ENCODE data around the gene DEPP1. TPM values are rescaled to one million over a fixed set of nuclear protein-coding genes. Genes with fewer than 3 reads are reported as not detected.

Gene DEPP1
- total and polyA plus RNA-seq, 7 experiments from 2014 or later, result 0.24 to 4.0 (median 0.54) TPM; not detected in 1

GRCh38 chr10:45005284-45005683 lies 26.7 kb upstream of the DEPP1 start:
- ATAC-seq, result no peak

GRCh38 chr10:45004661-45005060 lies 26.1 kb upstream of the DEPP1 start:
- intact Hi-C loops (cut with micrococcal nuclease), result loop anchor here (5.0 to 10.0 kb wide), 3 partner anchors 233 to 670 kb away; partner anchors contain the start of gene ZFAND4 (in 1 of the 2)
- Mint-ChIP-seq H3K27ac (no peak overlapping the region), H3K4me1 (peaks cover 14 to 37% (median 32%) of the 10 kb centered on the region in 7 donors), H3K27me3 (no peaks in the 10 kb centered on the region), H3K9me3 (peaks cover 0 to 55% (median 21%) of the 10 kb centered on the region in 11 donors), H3K36me3 (peaks cover 11 to 42% (median 39%) of the 10 kb centered on the region in 5 donors), H3K4me3 (no peak overlapping the region)
- Histone ChIP-seq H3K27me3 (ENCODE audit: control insufficient read depth in 2 of 2, insufficient read depth in 2 of 2, low read length in 2 of 2) (no peaks in the 10 kb centered on the region), H3K9me3 (ENCODE audit: control insufficient read depth in 2 of 3, low read length in 3 of 3) (peaks cover 0 to 26% (median 8%) of the 10 kb centered on the region in 3 experiments), H3K27ac (ENCODE audit: low read depth, low read length) (no peak overlapping the region), H3K4me3 (ENCODE audit: low read length) (no peak overlapping the region), H3K4me1 (ENCODE audit: control insufficient read depth in 2 of 2, insufficient read depth in 2 of 2, low read length in 2 of 2) (peaks cover 8 to 10% of the 10 kb centered on the region in 2 donors), H3K36me3 (ENCODE audit: control insufficient read depth in 2 of 3, insufficient read depth in 3 of 3, low read length in 3 of 3) (peaks cover 0 to 18% (median 4%) of the 10 kb centered on the region in 3 experiments)
- no peak for DNase-seq
- ChIA-PET POLR2A (interaction anchor here (0.5 kb wide), 1 partner anchor 58 kb away, joined by 3 read pairs; no protein-coding TSS in a partner anchor), CTCF (no interaction called here)
- ATAC-seq, result no peak

More at GRCh38 chr10:45005284-45005683, 26.7 kb upstream of the DEPP1 start:
- Histone ChIP-seq H3K9me3 (ENCODE audit: control insufficient read depth in 2 of 3, low read length in 3 of 3) (peaks cover 0 to 26% (median 8%) of the 10 kb centered on the region in 3 experiments), H3K4me1 (ENCODE audit: control insufficient read depth in 2 of 2, insufficient read depth in 2 of 2, low read length in 2 of 2) (peaks cover 8% of the 10 kb centered on the region in 2 donors), H3K4me3 (ENCODE audit: low read length) (no peak overlapping the region), H3K27ac (ENCODE audit: low read depth, low read length) (no peak overlapping the region), H3K27me3 (ENCODE audit: control insufficient read depth in 2 of 2, insufficient read depth in 2 of 2, low read length in 2 of 2) (no peaks in the 10 kb centered on the region), H3K36me3 (ENCODE audit: control insufficient read depth in 2 of 3, insufficient read depth in 3 of 3, low read length in 3 of 3) (peaks cover 0 to 18% (median 4%) of the 10 kb centered on the region in 3 experiments)
- H3K9me3 Mint-ChIP-seq, result peaks cover 0 to 55% (median 21%) of the 10 kb centered on the region in 11 donors
- POLR2A ChIA-PET, result no interaction called here
- peaks cover 11 to 40% (median 39%) of the 10 kb centered on the region in 5 donors for H3K36me3 Mint-ChIP-seq
- DNase-seq, result no peak
- CTCF ChIA-PET, result no interaction called here
- peaks cover 8 to 31% (median 25%) of the 10 kb centered on the region in 7 donors for H3K4me1 Mint-ChIP-seq
- intact Hi-C loops (cut with micrococcal nuclease), result loop anchor here (5.0 to 10.0 kb wide), 3 partner anchors 232 to 670 kb away; partner anchors contain the start of gene ZFAND4 (in 1 of the 2)
- no peak overlapping the region for H3K27ac Mint-ChIP-seq
- no peaks in the 10 kb centered on the region for H3K27me3 Mint-ChIP-seq
- no peak overlapping the region for H3K4me3 Mint-ChIP-seq

GRCh38 chr10:45003432-45004000 lies 24.9 kb upstream of the DEPP1 start:
- peaks cover 14 to 39% (median 34%) of the 10 kb centered on the region in 7 donors for H3K4me1 Mint-ChIP-seq
- Histone ChIP-seq H3K9me3 (ENCODE audit: control insufficient read depth in 2 of 3, low read length in 3 of 3) (peaks cover 0 to 26% (median 8%) of the 10 kb centered on the region in 3 experiments), H3K27ac (ENCODE audit: low read depth, low read length) (no peak overlapping the region), H3K4me3 (ENCODE audit: low read length) (no peak overlapping the region), H3K27me3 (ENCODE audit: control insufficient read depth in 2 of 2, insufficient read depth in 2 of 2, low read length in 2 of 2) (no peaks in the 10 kb centered on the region), H3K36me3 (ENCODE audit: control insufficient read depth in 2 of 3, insufficient read depth in 3 of 3, low read length in 3 of 3) (peaks cover 0 to 18% (median 4%) of the 10 kb centered on the region in 3 experiments), H3K4me1 (ENCODE audit: control insufficient read depth in 2 of 2, insufficient read depth in 2 of 2, low read length in 2 of 2) (peaks cover 8 to 10% of the 10 kb centered on the region in 2 donors)
- DNase-seq, result no peak
- H3K27ac Mint-ChIP-seq, result no peak overlapping the region
- POLR2A ChIA-PET, result no interaction called here
- CTCF ChIA-PET, result no interaction called here
- intact Hi-C loops (cut with micrococcal nuclease), result loop anchor here (10.0 kb wide), 2 partner anchors 591 to 671 kb away; partner anchors contain the start of gene ZFAND4 (in 1 of the 2)
- peaks cover 11 to 42% (median 39%) of the 10 kb centered on the region in 5 donors for H3K36me3 Mint-ChIP-seq
- H3K4me3 Mint-ChIP-seq, result peak overlapping the region in 1 of 10 donors; percentile 94
- no peak for ATAC-seq
- H3K27me3 Mint-ChIP-seq, result peaks cover 0 to 4% (median 0%) of the 10 kb centered on the region in 5 donors
- H3K9me3 Mint-ChIP-seq, result peaks cover 0 to 55% (median 22%) of the 10 kb centered on the region in 11 donors

GRCh38 chr10:45001381-45002148 lies 23.0 kb upstream of the DEPP1 start:
- Histone ChIP-seq H3K9me3 (ENCODE audit: control insufficient read depth in 2 of 3, low read length in 3 of 3) (peaks cover 0 to 26% (median 8%) of the 10 kb centered on the region in 3 experiments), H3K27ac (ENCODE audit: low read depth, low read length) (peak overlapping the region; percentile 68), H3K4me3 (ENCODE audit: low read length) (peak overlapping the region; percentile 81), H3K4me1 (ENCODE audit: control insufficient read depth in 2 of 2, insufficient read depth in 2 of 2, low read length in 2 of 2) (peaks cover 8 to 10% of the 10 kb centered on the region in 2 donors), H3K27me3 (ENCODE audit: control insufficient read depth in 2 of 2, insufficient read depth in 2 of 2, low read length in 2 of 2) (no peaks in the 10 kb centered on the region), H3K36me3 (ENCODE audit: control insufficient read depth in 2 of 3, insufficient read depth in 3 of 3, low read length in 3 of 3) (peaks cover 0 to 18% (median 4%) of the 10 kb centered on the region in 3 experiments)
- H3K36me3 Mint-ChIP-seq, result peaks cover 11 to 42% (median 39%) of the 10 kb centered on the region in 5 donors
- DNase-seq, result peak in 8 of 9 donors; percentile 22 to 57 (median 44)
- CTCF ChIA-PET, result no interaction called here
- H3K27me3 Mint-ChIP-seq, result peaks cover 0 to 8% (median 0%) of the 10 kb centered on the region in 5 donors
- POLR2A ChIA-PET, result interaction anchor here (1.9 kb wide), 1 partner anchor 88 kb away, joined by 5 read pairs; no protein-coding TSS in a partner anchor
- peak; percentile 75 for ATAC-seq
- H3K4me1 Mint-ChIP-seq, result peaks cover 14 to 46% (median 34%) of the 10 kb centered on the region in 7 donors
- peaks cover 0 to 52% (median 22%) of the 10 kb centered on the region in 11 donors for H3K9me3 Mint-ChIP-seq
- peak overlapping the region; percentile 77 to 96 (median 93) for H3K4me3 Mint-ChIP-seq
- intact Hi-C loops (cut with micrococcal nuclease), result loop anchor here (2.0 to 10.0 kb wide), 5 partner anchors 27 to 673 kb away; partner anchors contain the start of genes RASSF4 (in 1 of the 2) and ZFAND4 (in 1 of the 2)
- peak overlapping the region; percentile 71 to 93 (median 89) for H3K27ac Mint-ChIP-seq

- peak within 1 kb of the TSS; percentile 77 to 96 (median 93) for H3K4me3 Mint-ChIP-seq
- peaks cover 0 to 8% (median 0%) of the 10 kb centered on the region in 5 donors for H3K27me3 Mint-ChIP-seq
- H3K27ac Mint-ChIP-seq, result peak within 1 kb of the TSS; percentile 78 to 94 (median 91)
- H3K36me3 Mint-ChIP-seq, result peaks cover 11 to 40% (median 37%) of the 10 kb centered on the region in 5 donors
- Histone ChIP-seq H3K9me3 (ENCODE audit: control insufficient read depth in 2 of 3, low read length in 3 of 3) (peaks cover 0 to 23% (median 8%) of the 10 kb centered on the region in 3 experiments), H3K36me3 (ENCODE audit: control insufficient read depth in 2 of 3, insufficient read depth in 3 of 3, low read length in 3 of 3) (peaks cover 0 to 18% (median 4%) of the 10 kb centered on the region in 3 experiments), H3K27ac (ENCODE audit: low read depth, low read length) (peak within 1 kb of the TSS; percentile 68), H3K4me1 (ENCODE audit: control insufficient read depth in 2 of 2, insufficient read depth in 2 of 2, low read length in 2 of 2) (peaks cover 15 to 16% of the 10 kb centered on the region in 2 donors), H3K27me3 (ENCODE audit: control insufficient read depth in 2 of 2, insufficient read depth in 2 of 2, low read length in 2 of 2) (no peaks in the 10 kb centered on the region), H3K4me3 (ENCODE audit: low read length) (peak within 1 kb of the TSS; percentile 81)
- ChIA-PET POLR2A (interaction anchor here (0.9 to 1.9 kb wide), 3 partner anchors 39 to 87 kb away, joined by 3 to 5 read pairs (median 3); no protein-coding TSS in a partner anchor), CTCF (interaction anchor here (0.7 to 0.9 kb wide), 2 partner anchors 13 to 68 kb away, joined by 3 read pairs; no protein-coding TSS in a partner anchor)
- peaks cover 16 to 52% (median 39%) of the 10 kb centered on the region in 7 donors for H3K4me1 Mint-ChIP-seq
- ATAC-seq (peak; percentile 88), DNase-seq (peak; percentile 52 to 77 (median 71))
- intact Hi-C loops (cut with micrococcal nuclease), result loop anchor here (1.0 to 10.0 kb wide), 6 partner anchors 26 to 674 kb away; partner anchors contain the start of genes RASSF4 (in 2 of the 2) and ZFAND4 (in 1 of the 2)
- H3K9me3 Mint-ChIP-seq, result peaks cover 0 to 45% (median 22%) of the 10 kb centered on the region in 11 donors
Observed at GRCh38 chr10:45000752-45001380, 22.3 kb upstream of the DEPP1 start, which contains the start of gene ZNF22. TSS of gene ZNF22 (plus strand) at chr10:45000923. CDS start at chr10:45003369, 2,446 bp downstream.
